Keratinocyte (primary cell): ENCODE results near the gene SNCG. TPM values are rescaled to one million over a fixed set of nuclear protein-coding genes. Genes with fewer than 3 reads are reported as not detected.

ENCODE experiments used
- DNase-seq: peaks from one replicate; pipeline ENCODE4 v3.0.0-alpha.2; 2011; ENCODE audit warnings: low read depth, missing footprints, low spot score
- FAIRE-seq: peaks from 2 replicates; lab custom pipeline; 2011; peaks lifted over from hg19 to GRCh38; lab: Jason Lieb, UNC
- H2AFZ ChIP-seq: 2 replicates; pipeline ENCODE4 v1.6.0; 2012; ENCODE audit warnings: low read length, control low read depth, inconsistent platforms; ENCODE audit not compliant: control insufficient read depth
- H3K27ac ChIP-seq: 2 replicates; pipeline ENCODE4 v1.5.1; 2011; ENCODE audit warnings: low read length; ENCODE audit not compliant: control insufficient read depth, insufficient read depth
- H3K27me3 ChIP-seq: 3 replicates; pipeline ENCODE4 v1.6.0; 2011; ENCODE audit warnings: low read length; ENCODE audit not compliant: control insufficient read depth, insufficient read depth; ENCODE audit errors: extremely low read depth
- H3K36me3 ChIP-seq, 2 experiments: 2 replicates in 1 of 2; 3 replicates in 1 of 2; pipeline ENCODE4 v1.5.1; 2011; ENCODE audit warnings: low read length in 2 of 2, mild to moderate bottlenecking in 1 of 2; ENCODE audit not compliant: control insufficient read depth in 2 of 2, insufficient read depth in 2 of 2; ENCODE audit errors: extremely low read depth in 1 of 2
- H3K4me1 ChIP-seq: 3 replicates; pipeline ENCODE4 v1.5.1; 2011; ENCODE audit warnings: low read length; ENCODE audit not compliant: control insufficient read depth, insufficient read depth; ENCODE audit errors: extremely low read depth
- H3K4me2 ChIP-seq: 3 replicates; pipeline ENCODE4 v1.6.0; 2011; ENCODE audit warnings: low read depth, low read length; ENCODE audit not compliant: control insufficient read depth, insufficient read depth; ENCODE audit errors: extremely low read depth
- H3K4me3 ChIP-seq, 3 experiments: fragments of 200-600 bp in 1 of 3; sonication (generic) in 1 of 3; 2 replicates in 2 of 3; 3 replicates in 1 of 3; pipeline ENCODE4 v1.5.1; 2011 to 2016; ENCODE audit warnings: low read length in 3 of 3, mild to moderate bottlenecking in 3 of 3, control low read depth in 2 of 3, inconsistent platforms in 1 of 3, low read depth in 1 of 3, mixed read lengths in 1 of 3, mixed run types in 1 of 3, moderate library complexity in 1 of 3; ENCODE audit not compliant: control insufficient read depth in 2 of 3, insufficient read depth in 2 of 3; ENCODE audit errors: extremely low read depth in 1 of 3
- H3K79me2 ChIP-seq: 2 replicates; pipeline ENCODE4 v1.6.0; 2012; ENCODE audit warnings: low read length; ENCODE audit not compliant: control insufficient read depth, insufficient read depth
- H3K9ac ChIP-seq: 3 replicates; pipeline ENCODE4 v1.6.0; 2011; ENCODE audit warnings: low read length; ENCODE audit not compliant: control insufficient read depth, insufficient read depth; ENCODE audit errors: extremely low read depth
- H3K9me1 ChIP-seq: 3 replicates; pipeline ENCODE4 v1.6.0; 2011; ENCODE audit warnings: low read length; ENCODE audit not compliant: control insufficient read depth, insufficient read depth; ENCODE audit errors: extremely low read depth
- H3K9me3 ChIP-seq: 2 replicates; pipeline ENCODE4 v1.5.1; 2012; ENCODE audit warnings: low read depth, low read length; ENCODE audit not compliant: control insufficient read depth
- H4K20me1 ChIP-seq: 3 replicates; pipeline ENCODE4 v1.6.0; 2011; ENCODE audit warnings: low read length; ENCODE audit not compliant: control insufficient read depth, insufficient read depth; ENCODE audit errors: extremely low read depth
- CTCF ChIP-seq, 3 experiments: IDR thresholded peaks in 1 of 3; conservative IDR thresholded peaks in 1 of 3; optimal IDR thresholded peaks in 1 of 3; 2 replicates in 2 of 3; 3 replicates in 1 of 3; pipeline versions ENCODE3 to v1.5.1; 2011; ENCODE audit warnings: low read length in 3 of 3, mild to moderate bottlenecking in 3 of 3, moderate library complexity in 2 of 3, control low read depth in 1 of 3, inconsistent platforms in 1 of 3; ENCODE audit not compliant: insufficient read depth in 2 of 3; ENCODE audit errors: extremely low read depth in 1 of 3
- EZH2 ChIP-seq: IDR thresholded peaks from one replicate; pipeline ENCODE4 v1.6.1; 2012; ENCODE audit warnings: inconsistent platforms, mild to moderate bottlenecking, low read length, moderate library complexity
- dilution Hi-C: fragments of 300-500 bp; cut with MboI; formaldehyde crosslinking; loops from one replicate; pipeline ENCODE4 v1.7.0; 2020; ENCODE audit warnings: low sequenced_read_pairs; ENCODE audit not compliant: extremely low pct_ligation_motif_present
- polyA plus RNA-seq, 5 experiments: library from polyadenylated mRNA; depleted of rRNA in 3 of 5; stranded (reverse) in 3 of 5; stranded (forward) in 1 of 5; unstranded in 1 of 5; fragments of >200 nt; gene quantifications; 1 replicate in 1 of 5; 2 replicates in 3 of 5; 3 replicates in 1 of 5; pipeline versions ENCODE4 v1.2.1 to v1.2.3, GENCODE V29; 2011 to 2012; ENCODE audit warnings: missing spikeins in 2 of 5, low read depth in 1 of 5, low replicate concordance in 1 of 5

The SNCG gene
- polyA plus RNA-seq, 1 donor (not counting 4 experiments of a cell fraction or from before 2014, with no cell fraction given), result 6.8 TPM

GRCh38 chr10:86960003-86960862, 1.8 kb downstream of the SNCG start:
- Histone ChIP-seq H3K9ac (no peak overlapping the region), H3K4me3 (no peak overlapping the region), H3K27me3 (no peaks in the 10 kb centered on the region), H3K36me3 (no peaks in the 10 kb centered on the region), H3K9me1 (peaks cover 2% of the 10 kb centered on the region), H4K20me1 (peaks cover 3% of the 10 kb centered on the region), H3K4me1 (peaks cover 40% of the 10 kb centered on the region), H3K4me2 (no peak overlapping the region), H3K27ac (peak overlapping the region; percentile 10), H3K9me3 (no peaks in the 10 kb centered on the region), H3K79me2 (peaks cover 15% of the 10 kb centered on the region), H2AFZ (no peak overlapping the region)
- TF ChIP-seq EZH2 (no peak), CTCF (optimal IDR thresholded peaks at IDR 0.05 in 1 of 3, IDR thresholded peaks at IDR 0.05 in 1 of 3, conservative IDR thresholded peaks at IDR 0.05 in 1 of 3; ENCODE audit: extremely low read depth in 1 of 3, insufficient read depth in 2 of 3, low read length in 3 of 3) (peak in 2 of 3 experiments; percentile 99 to 100)
- DNase-seq (no peak), FAIRE-seq (peak; percentile 48)
- dilution Hi-C loops, result no loop called here

GRCh38 chr10:86960863-86961434, 2.5 kb downstream of the SNCG start:
- dilution Hi-C loops, result no loop called here
- DNase-seq (no peak), FAIRE-seq (no peak)
- Histone ChIP-seq H3K79me2 (peaks cover 19% of the 10 kb centered on the region), H3K27ac (peak overlapping the region; percentile 10), H2AFZ (no peak overlapping the region), H3K4me3 (no peak overlapping the region), H3K9me3 (no peaks in the 10 kb centered on the region), H3K9me1 (peaks cover 2% of the 10 kb centered on the region), H3K36me3 (peaks cover 2 to 5% of the 10 kb centered on the region in 2 experiments), H3K4me2 (no peak overlapping the region), H4K20me1 (peaks cover 3% of the 10 kb centered on the region), H3K4me1 (peaks cover 44% of the 10 kb centered on the region), H3K27me3 (no peaks in the 10 kb centered on the region), H3K9ac (no peak overlapping the region)
- TF ChIP-seq EZH2 (no peak), CTCF (optimal IDR thresholded peaks at IDR 0.05 in 1 of 3, IDR thresholded peaks at IDR 0.05 in 1 of 3, conservative IDR thresholded peaks at IDR 0.05 in 1 of 3; ENCODE audit: extremely low read depth in 1 of 3, insufficient read depth in 2 of 3, low read length in 3 of 3) (no peak)
